CMK (cell line): ENCODE data around the gene CFAP74.

ENCODE experiments used
- DNase-seq: peaks from one replicate; pipeline ENCODE4 v3.0.0-alpha.2; 2010; ENCODE audit warnings: low read depth

Gene CFAP74

GRCh38 chr1:2039251-2039650 lies 35.7 kb upstream of the CFAP74 start:
- DNase-seq: no peak

- no peak for DNase-seq
These were observed 34.6 kb upstream of the CFAP74 start for GRCh38 chr1:2038229-2038628.

GRCh38 chr1:2037314-2037979 lies 33.9 kb upstream of the CFAP74 start:
- no peak for DNase-seq

GRCh38 chr1:2036287-2036686 lies 32.7 kb upstream of the CFAP74 start:
- no peak for DNase-seq

- no peak for DNase-seq
These were observed 29.6 kb upstream of the CFAP74 start for GRCh38 chr1:2033165-2033564.

GRCh38 chr1:2032737-2033136 lies 29.2 kb upstream of the CFAP74 start:
- no peak for DNase-seq

GRCh38 chr1:2031546-2032540 lies 28.3 kb upstream of the CFAP74 start:
- no peak for DNase-seq

GRCh38 chr1:2030076-2030871 lies 26.7 kb upstream of the CFAP74 start:
- DNase-seq: no peak

- no peak for DNase-seq
These were observed 26.0 kb upstream of the CFAP74 start for GRCh38 chr1:2029561-2029960.

GRCh38 chr1:2028870-2029560 lies 25.4 kb upstream of the CFAP74 start:
- no peak for DNase-seq

GRCh38 chr1:2027961-2028583 lies 24.5 kb upstream of the CFAP74 start:
- DNase-seq: no peak

- no peak for DNase-seq
These were observed 21.9 kb upstream of the CFAP74 start for GRCh38 chr1:2025491-2025981.

GRCh38 chr1:2024887-2025286 lies 21.3 kb upstream of the CFAP74 start:
- DNase-seq: no peak

GRCh38 chr1:2024451-2024850 lies 20.9 kb upstream of the CFAP74 start:
- no peak for DNase-seq

- DNase-seq: no peak
These were observed 19.6 kb upstream of the CFAP74 start for GRCh38 chr1:2023187-2023586.

GRCh38 chr1:2022063-2022770 lies 18.6 kb upstream of the CFAP74 start:
- DNase-seq: no peak

- DNase-seq: no peak
These were observed 18.0 kb upstream of the CFAP74 start for GRCh38 chr1:2021550-2021949.

- DNase-seq: no peak
These were observed 16.7 kb upstream of the CFAP74 start for GRCh38 chr1:2020310-2020655.

GRCh38 chr1:2019571-2020309 lies 16.2 kb upstream of the CFAP74 start:
- DNase-seq: no peak

GRCh38 chr1:2019172-2019543 lies 15.6 kb upstream of the CFAP74 start, which contains the start of gene GABRD:
GABRD (plus strand) TSS chr1:2019345; CDS start chr1:2019424, 79 bp downstream.
- no peak for DNase-seq
